ENCODE measurements around the gene PHAF1.
A peak's percentile ranks its signal among the peaks of the same experiment; 100 is the strongest.
"Not testable (repeated sequence)": the region's sequence is repeated elsewhere in the genome, so short reads cannot be mapped to it uniquely, and the experiment has no call there.

PHAF1 gene

DNA sequence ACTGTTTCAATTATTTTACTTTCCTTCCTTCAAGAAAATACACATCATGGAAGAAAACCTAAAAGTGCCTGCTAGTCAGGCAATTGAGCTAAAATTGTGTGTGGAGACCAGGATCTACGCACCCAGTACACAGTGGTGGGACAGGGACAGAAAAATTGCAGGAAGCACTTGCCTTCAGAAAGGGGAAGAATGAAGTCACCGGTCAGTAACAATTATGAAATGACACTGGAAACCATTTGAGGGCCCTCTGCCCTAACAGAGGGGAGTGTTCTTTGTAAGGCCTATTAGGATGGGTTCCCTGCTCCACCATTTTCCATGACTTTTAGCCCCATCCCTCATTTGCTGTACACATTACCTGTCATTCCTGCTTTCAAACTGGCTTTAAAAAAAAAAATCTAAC is 4.5 kb upstream of the PHAF1 start:
- DNase-seq: no peak

- DNase-seq: no peak
These were observed 3.9 kb upstream of the PHAF1 start for GRCh38 chr16:67105881-67106280.

DNA sequence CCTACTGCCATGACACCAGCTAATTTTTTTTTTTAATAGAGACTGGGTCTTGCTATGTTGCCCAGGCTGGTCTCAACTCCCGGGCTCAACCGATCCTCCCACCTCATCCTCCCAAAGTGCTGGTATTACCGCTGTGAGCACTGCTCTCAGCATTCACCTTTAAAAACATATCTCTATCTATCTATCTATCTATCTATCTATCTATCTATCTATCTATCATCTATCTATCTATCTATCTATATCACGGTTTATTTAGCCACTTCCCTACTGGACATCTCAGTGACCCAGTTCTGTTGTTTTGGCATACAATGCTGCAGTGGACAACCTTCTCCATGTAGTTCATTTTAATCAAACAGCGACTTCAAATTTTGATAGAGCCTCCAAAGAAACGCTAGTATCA is 1.3 kb upstream of the PHAF1 start:
- no peak for DNase-seq

DNA sequence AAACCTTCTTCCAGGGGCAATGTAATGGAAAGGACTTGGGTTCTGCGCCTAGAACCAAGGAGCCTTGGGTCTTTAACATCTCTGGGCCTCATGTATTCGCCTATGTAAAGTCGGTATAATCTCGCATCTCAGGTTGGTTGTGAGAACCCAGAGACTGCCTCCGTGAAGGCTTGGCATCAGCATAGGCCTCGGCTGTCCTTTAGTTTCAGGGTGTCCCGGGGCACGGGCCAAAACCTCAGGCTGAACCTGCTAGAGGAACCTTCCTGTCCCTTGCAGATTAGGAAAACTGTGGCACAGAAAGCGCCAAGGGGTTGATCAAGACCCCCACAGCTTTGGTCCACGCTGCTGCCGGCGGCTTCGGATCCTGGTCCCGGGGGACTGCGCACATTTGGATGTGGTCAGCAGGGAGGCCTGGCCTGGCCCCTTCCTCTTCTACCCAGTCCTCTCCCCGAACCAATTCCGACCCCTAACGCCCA is 772 bp upstream of the PHAF1 start:
- no peak for DNase-seq

DNA sequence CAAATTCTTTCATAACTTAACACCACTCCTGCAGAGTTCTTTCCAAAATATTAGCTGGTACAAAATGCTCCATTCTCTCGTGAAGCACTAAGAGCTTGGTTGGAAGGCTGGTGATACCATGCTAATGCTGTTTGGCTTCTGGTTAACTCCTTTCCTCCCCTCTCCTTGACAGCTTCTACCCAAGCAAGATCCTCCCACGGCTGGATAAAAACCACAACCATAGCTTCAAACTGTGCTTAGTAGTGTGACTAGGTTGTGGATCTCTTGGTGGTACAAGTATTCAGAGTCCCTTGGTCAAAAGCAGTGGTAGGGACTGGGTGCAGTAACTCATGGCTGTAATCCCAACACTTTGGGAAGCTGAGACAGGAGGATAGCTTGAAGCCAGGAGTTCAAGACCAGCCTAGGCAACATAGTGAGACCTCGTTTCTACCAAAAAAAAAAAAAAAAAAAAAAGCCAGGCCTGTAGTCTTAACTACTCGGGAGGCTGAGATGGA is 2.3 kb downstream of the PHAF1 start:
- no peak for DNase-seq

DNA sequence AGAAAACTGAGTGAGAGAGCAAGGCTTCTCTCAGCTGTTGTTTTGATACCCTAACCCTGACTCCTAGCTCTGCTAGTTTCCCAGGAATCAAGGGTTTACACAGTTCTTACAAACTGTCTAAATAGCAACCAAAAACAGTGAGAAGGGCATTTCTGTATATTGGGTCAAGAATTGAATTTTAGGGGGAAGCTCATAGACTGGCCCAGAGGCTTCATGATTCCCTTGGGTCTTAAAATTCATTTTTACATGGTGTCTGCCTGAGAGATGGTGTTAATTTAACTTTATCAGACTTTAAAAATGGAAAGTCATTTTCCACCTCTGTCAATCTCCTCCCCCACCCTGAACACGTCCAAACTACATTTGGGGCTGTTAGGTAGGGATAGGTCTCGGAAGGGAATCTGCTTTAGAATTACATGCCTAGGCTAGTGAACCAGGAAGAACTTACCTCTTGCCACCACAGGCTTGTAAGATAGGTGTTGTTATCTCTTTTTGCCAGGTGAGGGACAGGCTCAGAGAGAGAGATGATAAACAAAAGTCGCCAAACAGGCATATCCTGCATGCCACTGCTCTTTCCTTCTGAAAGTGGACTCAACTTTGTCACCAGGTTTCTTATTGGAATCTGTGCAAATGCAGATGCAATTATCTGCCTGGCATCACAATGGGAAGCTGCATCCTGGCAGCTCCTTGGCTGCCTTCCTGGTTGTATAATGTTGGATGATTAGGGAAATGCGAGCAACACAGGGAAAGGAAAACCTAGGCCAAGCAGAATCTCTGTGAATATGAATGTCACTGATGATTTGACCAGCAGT is 3.1 kb downstream of the PHAF1 start:
- no peak for DNase-seq

- no peak for DNase-seq
These were observed 5.1 kb downstream of the PHAF1 start for GRCh38 chr16:67114793-67115192.

- DNase-seq: no peak
These were observed 5.9 kb downstream of the PHAF1 start for GRCh38 chr16:67115639-67116038.

GRCh38 chr16:67116388-67117311 is 6.9 kb downstream of the PHAF1 start:
- DNase-seq: peak; percentile 55

DNA sequence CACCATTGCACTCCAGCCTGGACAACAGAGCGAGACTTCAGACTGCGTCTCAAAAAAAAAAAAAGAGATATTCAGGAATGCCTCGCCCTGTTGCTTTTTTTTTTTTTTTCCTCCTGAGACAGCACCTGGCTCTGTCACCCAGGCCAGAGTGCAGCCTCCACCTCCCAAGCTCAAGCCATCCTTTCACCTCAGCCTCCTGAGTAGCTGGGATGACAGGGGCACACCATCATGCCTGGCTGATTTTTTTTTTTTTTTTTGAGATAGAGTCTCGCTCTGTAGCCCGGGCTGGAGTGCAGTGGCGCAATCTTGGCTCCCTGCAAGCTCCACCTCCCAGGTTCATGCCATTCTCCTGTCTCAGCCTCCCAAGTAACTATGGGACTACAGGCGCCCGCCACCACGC is 8.0 kb downstream of the PHAF1 start:
- no peak for DNase-seq

- no peak for DNase-seq
These were observed 10.3 kb downstream of the PHAF1 start for GRCh38 chr16:67120025-67120424.

- not testable (repeated sequence) for DNase-seq
These were observed 13.1 kb downstream of the PHAF1 start for GRCh38 chr16:67122799-67123198.

GRCh38 chr16:67128417-67128816 is 18.7 kb downstream of the PHAF1 start:
- no peak for DNase-seq

- no peak for DNase-seq
These were observed 19.1 kb downstream of the PHAF1 start for GRCh38 chr16:67128887-67129286.

- DNase-seq: peak; percentile 55
These were observed 19.7 kb downstream of the PHAF1 start for GRCh38 chr16:67129422-67129821.

GRCh38 chr16:67137605-67138004 is 27.9 kb downstream of the PHAF1 start:
- DNase-seq: no peak

- no peak for DNase-seq
These were observed 31.6 kb downstream of the PHAF1 start for GRCh38 chr16:67141391-67141790.

- DNase-seq: no peak
These were observed 32.6 kb downstream of the PHAF1 start for GRCh38 chr16:67142342-67142741.

- no peak for DNase-seq
These were observed 35.2 kb downstream of the PHAF1 start for GRCh38 chr16:67144943-67145342.

DNA sequence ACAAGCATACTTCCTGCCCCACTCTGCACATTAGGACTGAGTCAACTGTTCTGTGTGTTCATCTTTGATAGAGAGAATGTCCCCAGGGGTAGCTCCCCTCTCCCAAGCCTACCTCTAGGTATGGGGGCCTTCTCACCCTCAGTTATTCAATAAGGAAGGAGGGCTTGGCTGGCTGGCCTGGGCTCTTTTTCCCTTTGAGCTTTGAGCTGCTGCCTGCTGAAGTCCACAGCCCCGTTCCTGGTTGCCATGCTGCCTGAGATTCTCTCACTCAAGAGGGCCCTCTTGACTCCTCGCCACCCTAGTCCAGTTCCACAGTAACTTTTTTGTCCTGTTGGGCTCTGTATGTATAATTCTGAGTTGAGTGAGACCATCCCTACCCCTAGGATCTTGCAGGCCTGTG is 36.0 kb downstream of the PHAF1 start:
- DNase-seq: no peak

- DNase-seq: peak; percentile 10
These were observed 37.0 kb downstream of the PHAF1 start for GRCh38 chr16:67146523-67147357.

DNA sequence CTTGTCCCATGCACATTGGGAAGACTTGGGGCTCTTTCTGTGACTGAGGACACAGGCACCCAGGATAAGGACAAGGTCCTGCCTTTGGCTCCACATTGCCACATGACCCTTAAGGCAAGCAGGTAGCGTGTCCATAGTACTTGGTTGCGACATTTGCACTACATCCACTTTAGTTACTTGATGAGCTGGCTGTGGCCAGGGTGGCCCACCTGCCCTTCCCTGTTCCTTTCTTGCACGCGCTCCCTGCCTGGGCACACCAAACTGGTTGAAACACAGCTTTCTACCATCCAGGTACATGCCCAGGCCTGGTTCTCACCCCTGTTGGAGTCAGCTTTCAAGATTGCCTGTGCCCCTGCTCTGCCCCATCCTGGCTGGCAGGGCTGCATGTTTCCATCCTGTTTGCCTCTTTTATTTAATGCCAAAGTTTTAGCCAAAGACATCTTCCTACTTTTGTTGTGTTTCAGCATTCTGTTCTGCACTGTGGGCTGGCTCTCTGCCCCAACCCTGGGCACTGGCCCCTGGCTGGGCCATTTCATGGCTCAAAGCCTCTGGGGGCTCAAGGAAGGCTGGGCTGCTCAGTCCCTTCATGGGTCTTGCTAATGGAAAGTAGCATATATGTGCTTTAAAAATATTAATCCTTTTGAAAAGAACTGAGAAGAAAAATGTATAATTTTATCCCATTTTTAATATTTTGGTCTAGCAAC is 37.8 kb downstream of the PHAF1 start:
- peak; percentile 35 for DNase-seq
